OCI-LY7 (cell line): Measurements from ENCODE around the gene GINM1. TPM values are rescaled to one million over a fixed set of nuclear protein-coding genes. Genes with fewer than 3 reads are reported as not detected.

Experiments used
- BruUV-seq: library from RNA; stranded (reverse); fragments of 400-500 nt; replicated peaks from 2 replicates; lab custom pipeline; 2021; lab: Mats Ljungman, UMichigan
- CTCF ChIA-PET: fragments of 300-600 bp; sonication (Branson Sonifier 250); formaldehyde crosslinking; loops from one replicate; lab custom pipeline; 2022; ENCODE audit warnings: antibody characterized with exemption; ENCODE audit not compliant: unreplicated experiment; lab: Charles Lee
- POLR2A ChIA-PET: fragments of 300-600 bp; sonication (Branson Sonifier 250); formaldehyde crosslinking; loops from one replicate; lab custom pipeline; 2022; ENCODE audit warnings: antibody characterized with exemption; lab: Charles Lee
- DNase-seq: peaks from one replicate; pipeline ENCODE4 v3.0.0-alpha.2; 2015; ENCODE audit warnings: low spot score
- H2AFZ ChIP-seq: fragments of 200-600 bp; sonication (generic), shearing (Covaris generic); 2 replicates; pipeline ENCODE4 v1.6.1; 2014; ENCODE audit warnings: mild to moderate bottlenecking, antibody characterized with exemption, low read length, moderate library complexity
- H3K27ac ChIP-seq: fragments of 200-600 bp; sonication (generic); 2 replicates; pipeline ENCODE4 v1.5.1; 2014; ENCODE audit warnings: mixed run types, low read depth, mild to moderate bottlenecking, moderate library complexity, low read length, inconsistent platforms; ENCODE audit not compliant: poor library complexity, severe bottlenecking
- H3K36me3 ChIP-seq: fragments of 200-600 bp; sonication (generic); 2 replicates; pipeline ENCODE4 v1.6.1; 2014; ENCODE audit warnings: mild to moderate bottlenecking, antibody characterized with exemption, low read length, moderate library complexity, mixed read lengths; ENCODE audit not compliant: insufficient read depth
- H3K4me1 ChIP-seq: fragments of 200-600 bp; sonication (generic); 2 replicates; pipeline ENCODE4 v1.5.1; 2014; ENCODE audit warnings: mild to moderate bottlenecking, low read length; ENCODE audit not compliant: insufficient read depth, poor library complexity, severe bottlenecking
- H3K4me2 ChIP-seq: fragments of 200-600 bp; sonication (generic); 2 replicates; pipeline ENCODE4 v1.6.1; 2014; ENCODE audit warnings: mild to moderate bottlenecking, low read length
- H3K4me3 ChIP-seq: fragments of 200-600 bp; sonication (generic); 2 replicates; pipeline ENCODE4 v1.5.1; 2014; ENCODE audit warnings: mild to moderate bottlenecking, low read depth, low read length; ENCODE audit not compliant: poor library complexity, severe bottlenecking
- H3K79me2 ChIP-seq: fragments of 200-600 bp; sonication (generic); 2 replicates; pipeline ENCODE4 v1.6.1; 2016; ENCODE audit warnings: low read depth, mild to moderate bottlenecking, low read length, moderate library complexity, mixed read lengths; ENCODE audit not compliant: insufficient read depth
- H3K9me2 ChIP-seq: fragments of 200-600 bp; sonication (generic); 2 replicates; pipeline ENCODE4 v1.6.1; 2016; ENCODE audit warnings: mild to moderate bottlenecking, low read length, mixed read lengths; ENCODE audit not compliant: insufficient read depth
- H3K9me3 ChIP-seq: fragments of 200-600 bp; sonication (generic); 2 replicates; pipeline ENCODE4 v1.6.1; 2014; ENCODE audit warnings: mild to moderate bottlenecking, mixed run types, low read length, mixed read lengths
- H4K20me1 ChIP-seq: fragments of 200-600 bp; sonication (generic); 2 replicates; pipeline ENCODE4 v1.6.1; 2014; ENCODE audit warnings: mild to moderate bottlenecking, antibody characterized with exemption, low read length, moderate library complexity, mixed read lengths; ENCODE audit not compliant: insufficient read depth
- EZH2phosphoT487 ChIP-seq: fragments of 200-600 bp; sonication (generic); IDR thresholded peaks from 2 replicates; pipeline ENCODE4 v1.6.1; 2018; ENCODE audit warnings: low read depth, borderline replicate concordance, mild to moderate bottlenecking, mixed run types, antibody characterized with exemption, low read length, moderate library complexity, mixed read lengths
- intact Hi-C: fragments of 100-400 bp; cut with micrococcal nuclease; formaldehyde crosslinking; loops from one replicate; pipeline ENCODE4 v1.10.0; 2022; ENCODE audit not compliant: unreplicated experiment
- total RNA-seq, 2 experiments: library from RNA; depleted of rRNA in 1 of 2; stranded (reverse); fragments of >200 nt in 1 of 2; shearing (Covaris generic) in 1 of 2; gene quantifications; 2 replicates each; pipeline ENCODE4 v1.2.3, GENCODE V29; 2014 to 2022
- TF ChIP-seq, protein P1 (sequence below): fragments of 200-600 bp; sonication (generic); conservative IDR thresholded peaks from 2 replicates; pipeline ENCODE4 v1.5.1; 2014; ENCODE audit warnings: mild to moderate bottlenecking, antibody characterized with exemption, low read length, moderate library complexity, mixed read lengths

The GINM1 gene
- total RNA-seq, 2 experiments from 2014 or later: 17.2 to 38.1 TPM

DNA sequence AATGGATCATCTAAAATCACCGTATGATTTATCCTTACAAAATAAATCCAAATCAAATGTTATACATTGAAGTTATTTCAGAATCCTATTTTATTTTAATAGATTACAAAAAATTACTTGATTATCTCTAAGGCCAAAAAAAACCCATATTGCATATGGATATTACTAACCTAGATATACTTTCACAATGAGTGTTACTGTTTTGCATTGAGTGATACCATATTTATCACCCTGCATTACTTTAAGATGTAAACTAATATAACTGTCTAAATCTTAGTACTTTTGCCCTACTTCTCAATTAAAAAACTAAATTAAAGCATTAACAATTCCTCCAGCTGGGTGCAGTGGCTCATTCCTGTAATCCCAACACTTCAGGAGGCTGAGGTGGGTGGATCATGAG is 31.4 kb upstream of the GINM1 start:
- Histone ChIP-seq H4K20me1 (no peaks in the 10 kb centered on the region), H2AFZ (no peak overlapping the region), H3K4me1 (no peaks in the 10 kb centered on the region), H3K27ac (no peak overlapping the region), H3K4me3 (no peak overlapping the region), H3K36me3 (peaks cover 94% of the 10 kb centered on the region), H3K9me3 (no peaks in the 10 kb centered on the region), H3K4me2 (no peak overlapping the region), H3K9me2 (no peaks in the 10 kb centered on the region), H3K79me2 (no peaks in the 10 kb centered on the region)
- DNase-seq: no peak
- no TSS peak for BruUV-seq
- POLR2A ChIA-PET: no interaction called here
- no peak for TF ChIP-seq EZH2phosphoT487
- TF ChIP-seq, protein P1, sequence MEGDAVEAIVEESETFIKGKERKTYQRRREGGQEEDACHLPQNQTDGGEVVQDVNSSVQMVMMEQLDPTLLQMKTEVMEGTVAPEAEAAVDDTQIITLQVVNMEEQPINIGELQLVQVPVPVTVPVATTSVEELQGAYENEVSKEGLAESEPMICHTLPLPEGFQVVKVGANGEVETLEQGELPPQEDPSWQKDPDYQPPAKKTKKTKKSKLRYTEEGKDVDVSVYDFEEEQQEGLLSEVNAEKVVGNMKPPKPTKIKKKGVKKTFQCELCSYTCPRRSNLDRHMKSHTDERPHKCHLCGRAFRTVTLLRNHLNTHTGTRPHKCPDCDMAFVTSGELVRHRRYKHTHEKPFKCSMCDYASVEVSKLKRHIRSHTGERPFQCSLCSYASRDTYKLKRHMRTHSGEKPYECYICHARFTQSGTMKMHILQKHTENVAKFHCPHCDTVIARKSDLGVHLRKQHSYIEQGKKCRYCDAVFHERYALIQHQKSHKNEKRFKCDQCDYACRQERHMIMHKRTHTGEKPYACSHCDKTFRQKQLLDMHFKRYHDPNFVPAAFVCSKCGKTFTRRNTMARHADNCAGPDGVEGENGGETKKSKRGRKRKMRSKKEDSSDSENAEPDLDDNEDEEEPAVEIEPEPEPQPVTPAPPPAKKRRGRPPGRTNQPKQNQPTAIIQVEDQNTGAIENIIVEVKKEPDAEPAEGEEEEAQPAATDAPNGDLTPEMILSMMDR: no peak
- CTCF ChIA-PET: no interaction called here
- intact Hi-C loops: no loop called here

DNA sequence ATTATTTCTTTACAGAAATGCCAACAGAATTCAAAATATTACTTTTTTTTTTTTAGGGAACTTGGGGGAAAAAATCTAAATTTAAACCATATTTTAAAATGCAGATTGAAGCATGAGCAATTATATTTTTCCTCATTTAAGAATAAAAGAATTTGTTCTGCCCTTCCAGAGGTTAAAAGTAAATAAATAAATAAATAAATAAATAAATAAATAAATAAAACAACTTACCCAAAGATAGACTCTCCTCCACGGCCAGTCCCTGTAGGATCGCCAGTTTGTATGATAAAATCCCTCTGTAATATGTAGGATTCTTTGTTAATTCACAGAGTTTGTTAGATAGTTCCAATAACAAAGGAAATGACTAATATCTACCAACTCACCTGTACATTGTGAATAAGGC is 25.0 kb upstream of the GINM1 start:
- no TSS peak for BruUV-seq
- Histone ChIP-seq H3K79me2 (peaks cover 55% of the 10 kb centered on the region), H3K4me2 (no peak overlapping the region), H3K4me1 (peaks cover 20% of the 10 kb centered on the region), H3K9me2 (no peaks in the 10 kb centered on the region), H3K36me3 (peaks cover 54% of the 10 kb centered on the region), H3K9me3 (no peaks in the 10 kb centered on the region), H3K4me3 (no peak overlapping the region), H2AFZ (no peak overlapping the region), H4K20me1 (no peaks in the 10 kb centered on the region), H3K27ac (no peak overlapping the region)
- POLR2A ChIA-PET: no interaction called here
- intact Hi-C loops: no loop called here
- CTCF ChIA-PET: no interaction called here
- no peak for TF ChIP-seq EZH2phosphoT487
- TF ChIP-seq, protein P1: no peak
- no peak for DNase-seq

- H3K4me1 ChIP-seq: peaks cover 26% of the 10 kb centered on the region
- no peak overlapping the region for H3K27ac ChIP-seq
- no peaks in the 10 kb centered on the region for H3K9me2 ChIP-seq
- H3K4me3 ChIP-seq: peak overlapping the region; percentile 92
- peaks cover 55% of the 10 kb centered on the region for H3K79me2 ChIP-seq
- intact Hi-C loops: loop anchor here (5.0 kb wide), 1 partner anchor 173 kb away; the partner anchor contains the start of gene LATS1
- no peak for DNase-seq
- H4K20me1 ChIP-seq: no peaks in the 10 kb centered on the region
- ChIA-PET POLR2A (interaction anchor here (0.7 to 1.5 kb wide), 6 partner anchors 8 to 334 kb away, joined by 3 to 5 read pairs (median 4); no protein-coding TSS in a partner anchor), CTCF (interaction anchor here (1.2 kb wide), 1 partner anchor 80 kb away, joined by 4 read pairs; no protein-coding TSS in a partner anchor)
- H2AFZ ChIP-seq: no peak overlapping the region
- BruUV-seq: no TSS peak
- TF ChIP-seq, protein P1: no peak
- peaks cover 19% of the 10 kb centered on the region for H3K36me3 ChIP-seq
- H3K9me3 ChIP-seq: no peaks in the 10 kb centered on the region
- peak overlapping the region; percentile 78 for H3K4me2 ChIP-seq
Observed at GRCh38 chr6:149544646-149545257, 21.4 kb upstream of the GINM1 start.
